CD4-positive, alpha-beta T cell (primary cell): ENCODE results near the gene FMO2. TPM values are rescaled to one million over a fixed set of nuclear protein-coding genes. Genes with fewer than 3 reads are reported as not detected.

ENCODE experiments used
- ATAC-seq: fragments of 200-7000 bp; cut with Tn5 transposase; one replicate; pipeline ENCODE4 v1.10.0; 2022; ENCODE audit warnings: mild to moderate bottlenecking; ENCODE audit not compliant: poor library complexity
- CTCF ChIA-PET: fragments of 350-600 bp; sonication (Branson Sonifier 250); formaldehyde crosslinking; loops from one replicate; lab custom pipeline; 2021; ENCODE audit warnings: antibody characterized with exemption, inconsistent platforms; lab: Charles Lee
- POLR2A ChIA-PET: fragments of 350-600 bp; sonication (Branson Sonifier 250); formaldehyde crosslinking; loops from one replicate; lab custom pipeline; 2021; ENCODE audit warnings: antibody characterized with exemption, inconsistent platforms; lab: Charles Lee
- DNase-seq, 14 experiments: peaks; one replicate each; pipeline ENCODE4 v3.0.0-alpha.2; 2013 to 2020; ENCODE audit warnings: mixed read lengths in 2 of 14
- H3K27ac ChIP-seq, 2 donors: one replicate each; pipeline versions ENCODE4 v1.5.1 to v1.7.0; 2013; ENCODE audit warnings: low read length in 2 of 2, low read depth in 1 of 2, mild to moderate bottlenecking in 1 of 2
- H3K27me3 ChIP-seq, 2 experiments: 1 replicate in 1 of 2; 2 replicates in 1 of 2; pipeline versions ENCODE4 v1.6.1 to v1.7.0; 2013; ENCODE audit warnings: low read length in 2 of 2, control low read depth in 1 of 2, mild to moderate bottlenecking in 1 of 2, moderate library complexity in 1 of 2; ENCODE audit not compliant: insufficient read depth in 2 of 2, control insufficient read depth in 1 of 2
- H3K36me3 ChIP-seq: one replicate; pipeline ENCODE4 v1.6.1; 2013; ENCODE audit warnings: low read length, control low read depth; ENCODE audit not compliant: insufficient read depth
- H3K4me1 ChIP-seq: one replicate; pipeline ENCODE4 v1.6.1; 2013; ENCODE audit warnings: low read length, control low read depth; ENCODE audit not compliant: insufficient read depth
- H3K4me3 ChIP-seq: one replicate; pipeline ENCODE4 v1.5.1; 2013; ENCODE audit warnings: mild to moderate bottlenecking, low read length, moderate library complexity
- H3K9me3 ChIP-seq, 2 experiments: 1 replicate in 1 of 2; 2 replicates in 1 of 2; pipeline versions ENCODE4 v1.6.1 to v1.7.0; 2013; ENCODE audit warnings: low read length in 2 of 2, mild to moderate bottlenecking in 2 of 2, control low read depth in 1 of 2, moderate library complexity in 1 of 2; ENCODE audit not compliant: control insufficient read depth in 1 of 2, insufficient read depth in 1 of 2
- H3K27ac Mint-ChIP-seq: one replicate; pipeline ENCODE4 v1.8.0; 2020; ENCODE audit warnings: mixed read lengths
- H3K27me3 Mint-ChIP-seq: one replicate; pipeline ENCODE4 v1.8.0; 2021; ENCODE audit warnings: mixed read lengths
- H3K36me3 Mint-ChIP-seq: one replicate; pipeline ENCODE4 v1.8.0; 2021; ENCODE audit warnings: low read depth, mixed read lengths
- H3K4me1 Mint-ChIP-seq: one replicate; pipeline ENCODE4 v1.8.0; 2021; ENCODE audit warnings: low read depth, mixed read lengths
- H3K4me3 Mint-ChIP-seq: one replicate; pipeline ENCODE4 v1.8.0; 2020; ENCODE audit warnings: mild to moderate bottlenecking, mixed read lengths
- H3K9me3 Mint-ChIP-seq: one replicate; pipeline ENCODE4 v1.8.0; 2020; ENCODE audit warnings: mixed read lengths
- intact Hi-C, 2 experiments: fragments of 100-400 bp; cut with DNase I in 1 of 2; cut with micrococcal nuclease in 1 of 2; formaldehyde crosslinking; loops; one replicate each; pipeline versions ENCODE4 v1.15.1 to v1.9.0; 2023 to 2025; cut with DNase I, micrococcal nuclease
- total RNA-seq, 174 experiments: library from RNA in 2 of 174; stranded (reverse) in 2 of 174; gene quantifications; one replicate each; pipeline ENCODE4 v1.2.3 and lab custom pipeline; 2021 to 2026
- TF ChIP-seq, protein P1 (sequence below): fragments of 200-600 bp; IDR thresholded peaks from one replicate; pipeline ENCODE4 v1.8.0; 2022; ENCODE audit warnings: antibody characterized with exemption, mild to moderate bottlenecking

FMO2 gene
- total RNA-seq, 2 experiments from 2014 or later, result not detected

DNA sequence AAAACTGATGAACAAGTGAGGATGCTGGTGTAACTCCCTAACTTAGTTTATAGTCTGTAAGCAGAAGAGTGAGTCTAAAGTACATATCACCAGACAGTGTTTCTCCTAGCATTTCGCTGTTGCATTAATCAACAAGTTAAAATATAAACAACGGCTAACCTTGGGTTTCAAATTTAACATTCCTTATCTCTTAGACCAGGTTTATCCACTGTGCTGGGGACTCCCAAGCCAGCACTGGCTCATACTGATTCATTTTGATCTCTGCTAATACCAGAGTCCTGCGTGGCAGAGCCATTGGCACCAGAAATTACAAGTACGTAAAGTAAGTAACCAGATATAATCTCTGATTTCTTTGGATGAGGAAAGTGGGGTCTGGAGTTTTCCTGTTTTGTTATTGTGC lies 63.2 kb downstream of the FMO2 start, which contains the start of gene FMO1:
FMO1 (plus strand) TSS at position 193 of the 400 bp plus-strand sequence. CDS start 9,594 bp downstream, outside the sequence.
- Histone ChIP-seq H3K27ac (no peak within 1 kb of the TSS), H3K36me3 (no peaks in the 10 kb centered on the region), H3K4me3 (no peak within 1 kb of the TSS), H3K4me1 (peaks cover 12% of the 10 kb centered on the region), H3K9me3 (no peaks in the 10 kb centered on the region), H3K27me3 (peaks cover 18 to 23% of the 10 kb centered on the region in 2 experiments)
- ChIA-PET POLR2A (interaction anchor here (0.6 kb wide), 1 partner anchor 65 kb away, joined by 3 read pairs; the partner anchor contains the start of gene FMO4), CTCF (interaction anchor here (1.0 kb wide), 1 partner anchor 65 kb away, joined by 3 read pairs; the partner anchor contains the start of gene FMO4)
- Mint-ChIP-seq H3K27ac (no peak within 1 kb of the TSS), H3K27me3 (peaks cover 71% of the 10 kb centered on the region), H3K36me3 (no peaks in the 10 kb centered on the region), H3K4me1 (peaks cover 15% of the 10 kb centered on the region), H3K9me3 (no peaks in the 10 kb centered on the region), H3K4me3 (no peak within 1 kb of the TSS)
- DNase-seq (no peak), ATAC-seq (no peak)
- TF ChIP-seq, protein P1, sequence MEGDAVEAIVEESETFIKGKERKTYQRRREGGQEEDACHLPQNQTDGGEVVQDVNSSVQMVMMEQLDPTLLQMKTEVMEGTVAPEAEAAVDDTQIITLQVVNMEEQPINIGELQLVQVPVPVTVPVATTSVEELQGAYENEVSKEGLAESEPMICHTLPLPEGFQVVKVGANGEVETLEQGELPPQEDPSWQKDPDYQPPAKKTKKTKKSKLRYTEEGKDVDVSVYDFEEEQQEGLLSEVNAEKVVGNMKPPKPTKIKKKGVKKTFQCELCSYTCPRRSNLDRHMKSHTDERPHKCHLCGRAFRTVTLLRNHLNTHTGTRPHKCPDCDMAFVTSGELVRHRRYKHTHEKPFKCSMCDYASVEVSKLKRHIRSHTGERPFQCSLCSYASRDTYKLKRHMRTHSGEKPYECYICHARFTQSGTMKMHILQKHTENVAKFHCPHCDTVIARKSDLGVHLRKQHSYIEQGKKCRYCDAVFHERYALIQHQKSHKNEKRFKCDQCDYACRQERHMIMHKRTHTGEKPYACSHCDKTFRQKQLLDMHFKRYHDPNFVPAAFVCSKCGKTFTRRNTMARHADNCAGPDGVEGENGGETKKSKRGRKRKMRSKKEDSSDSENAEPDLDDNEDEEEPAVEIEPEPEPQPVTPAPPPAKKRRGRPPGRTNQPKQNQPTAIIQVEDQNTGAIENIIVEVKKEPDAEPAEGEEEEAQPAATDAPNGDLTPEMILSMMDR, result no peak
- intact Hi-C loops, result no loop called here

DNA sequence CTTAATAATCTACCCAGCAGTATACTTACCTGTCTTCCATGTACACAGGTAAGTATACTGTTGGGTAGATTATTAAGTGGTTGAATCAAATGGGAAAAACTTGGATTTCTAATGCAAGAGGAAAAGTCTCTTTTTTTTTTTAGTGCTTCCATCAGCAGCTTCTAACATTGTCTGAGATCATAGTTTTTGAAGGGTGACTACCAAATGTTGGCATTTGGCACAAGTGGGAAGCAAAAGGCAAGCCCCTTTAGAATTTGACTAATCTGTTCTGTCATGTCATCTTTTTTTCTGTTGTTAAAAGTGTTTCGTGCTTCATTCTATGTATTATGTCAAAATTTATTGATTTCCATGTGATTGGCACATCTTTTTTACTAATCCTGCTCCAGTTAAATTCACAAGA lies 63.7 kb downstream of the FMO2 start:
- ChIA-PET POLR2A (interaction anchor here (0.6 kb wide), 1 partner anchor 65 kb away, joined by 3 read pairs; the partner anchor contains the start of gene FMO4), CTCF (interaction anchor here (1.0 kb wide), 1 partner anchor 65 kb away, joined by 3 read pairs; the partner anchor contains the start of gene FMO4)

DNA sequence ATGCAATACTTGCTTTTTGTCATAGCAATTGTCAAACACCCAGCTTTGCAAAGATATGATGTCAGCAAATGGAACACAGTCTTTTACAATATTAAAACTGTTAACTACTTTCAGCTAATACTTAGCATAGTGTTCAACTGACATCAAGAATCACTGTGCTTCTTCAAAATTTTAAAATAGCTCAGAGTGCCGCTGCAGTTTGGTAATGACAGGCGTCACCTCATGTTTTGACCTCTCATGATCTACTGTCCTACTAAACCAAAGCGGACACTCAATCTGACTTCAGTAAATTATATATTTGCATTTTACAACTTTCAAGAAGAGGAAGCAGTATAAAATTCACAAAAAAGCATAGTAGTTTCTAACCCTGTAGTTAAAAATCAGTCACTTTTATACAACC lies 65.2 kb downstream of the FMO2 start:
- ATAC-seq (no peak), DNase-seq (no peak)
- peaks cover 76% of the 10 kb centered on the region for H3K27me3 Mint-ChIP-seq
- Histone ChIP-seq H3K4me1 (peaks cover 12% of the 10 kb centered on the region), H3K27me3 (peaks cover 18 to 24% of the 10 kb centered on the region in 2 experiments), H3K4me3 (no peak overlapping the region), H3K36me3 (no peaks in the 10 kb centered on the region), H3K9me3 (no peaks in the 10 kb centered on the region), H3K27ac (no peak overlapping the region)
- CTCF ChIA-PET, result no interaction called here
- H3K36me3 Mint-ChIP-seq, result no peaks in the 10 kb centered on the region
- no peak overlapping the region for H3K27ac Mint-ChIP-seq
- intact Hi-C loops, result no loop called here
- no peak overlapping the region for H3K4me3 Mint-ChIP-seq
- POLR2A ChIA-PET, result interaction anchor here (0.9 kb wide), 1 partner anchor 64 kb away, joined by 3 read pairs; the partner anchor contains the start of gene FMO4
- H3K4me1 Mint-ChIP-seq, result peaks cover 15% of the 10 kb centered on the region
- TF ChIP-seq, protein P1, result no peak
- H3K9me3 Mint-ChIP-seq, result no peaks in the 10 kb centered on the region

More for the DNA sequence above, 63.7 kb downstream of the FMO2 start:
- Mint-ChIP-seq H3K4me1 (peaks cover 15% of the 10 kb centered on the region), H3K9me3 (no peaks in the 10 kb centered on the region), H3K36me3 (no peaks in the 10 kb centered on the region), H3K4me3 (no peak overlapping the region), H3K27ac (no peak overlapping the region), H3K27me3 (peaks cover 67% of the 10 kb centered on the region)
- TF ChIP-seq, protein P1, result no peak
- intact Hi-C loops, result no loop called here
- Histone ChIP-seq H3K36me3 (no peaks in the 10 kb centered on the region), H3K27me3 (peaks cover 18 to 24% of the 10 kb centered on the region in 2 experiments), H3K27ac (no peak overlapping the region), H3K9me3 (no peaks in the 10 kb centered on the region), H3K4me3 (no peak overlapping the region), H3K4me1 (peaks cover 12% of the 10 kb centered on the region)
- DNase-seq (no peak), ATAC-seq (no peak)
